HepG2 (cell line): ENCODE results near the gene TENM3. TPM values are rescaled to one million over a fixed set of nuclear protein-coding genes. Genes with fewer than 3 reads are reported as not detected.

ENCODE experiments used
- CEBPZ ChIP-seq: IDR thresholded peaks from 2 replicates; pipeline ENCODE4 v1.6.1; 2012; ENCODE audit warnings: low read length, improper control_type of control experiment
- CERS6 ChIP-seq: sonication (generic); formaldehyde crosslinking; IDR thresholded peaks from 2 replicates; pipeline ENCODE4 v1.5.0; 2020; ENCODE audit warnings: missing genetic modification reagents
- DNMT3B ChIP-seq: conservative IDR thresholded peaks from 2 replicates; pipeline ENCODE4 v1.6.1; 2016; ENCODE audit warnings: missing biosample characterization, control low read depth
- HES4 ChIP-seq: sonication (generic); formaldehyde crosslinking; IDR thresholded peaks from 2 replicates; pipeline ENCODE4 v1.9.0; 2021; ENCODE audit warnings: mild to moderate bottlenecking, missing genetic modification reagents, borderline replicate concordance
- MIER2 ChIP-seq: IDR thresholded peaks from 2 replicates; pipeline ENCODE4 v1.6.1; 2016; ENCODE audit warnings: missing biosample characterization, missing genetic modification reagents
- MTA1 ChIP-seq: sonication (generic); formaldehyde crosslinking; IDR thresholded peaks from 2 replicates; pipeline ENCODE4 v1.4.0; 2020; ENCODE audit warnings: missing genetic modification reagents, mild to moderate bottlenecking, borderline replicate concordance
- NFIB ChIP-seq: sonication (generic); formaldehyde crosslinking; IDR thresholded peaks from 2 replicates; pipeline ENCODE4 v1.9.0; 2021; ENCODE audit warnings: missing genetic modification reagents, mild to moderate bottlenecking, borderline replicate concordance
- ZNF841 ChIP-seq: sonication (generic); formaldehyde crosslinking; IDR thresholded peaks from 2 replicates; pipeline ENCODE4 v1.8.1; 2023; ENCODE audit warnings: missing genetic modification reagents, borderline replicate concordance
- ZNF850 ChIP-seq: sonication (generic); formaldehyde crosslinking; conservative IDR thresholded peaks from 2 replicates; pipeline ENCODE4 v1.9.0; 2021; ENCODE audit warnings: mild to moderate bottlenecking, missing genetic modification reagents
- polyA plus RNA-seq, 8 experiments: library from polyadenylated mRNA; depleted of rRNA in 3 of 8; stranded (reverse) in 7 of 8; unstranded in 1 of 8; fragments of >200 nt; fragmentation: Illumina TruSeq in 4 of 8; extraction: Trizol in 4 of 8; gene quantifications; 2 replicates each; pipeline versions ENCODE4 v1.2.1 to v1.2.3, GENCODE V29; 2011 to 2016; ENCODE audit warnings: low read depth in 4 of 8, missing spikeins in 1 of 8, mixed read lengths in 1 of 8; ENCODE audit not compliant: insufficient read depth in 1 of 8
- total RNA-seq, 5 experiments: library from RNA; depleted of rRNA; stranded (reverse); fragments of >200 nt; fragmentation: Illumina TruSeq; extraction: Trizol; gene quantifications; 2 replicates each; pipeline ENCODE4 v1.2.3, GENCODE V29; 2016; ENCODE audit warnings: low read depth in 1 of 5
- TF ChIP-seq, protein P1 (sequence below), 2 experiments: fragments of 450-650 bp in 1 of 2; sonication (generic) in 1 of 2; formaldehyde crosslinking in 1 of 2; IDR thresholded peaks; 2 replicates each; pipeline versions ENCODE4 v1.6.1 to v1.8.0; 2016 to 2022; ENCODE audit warnings: antibody characterized with exemption in 1 of 2, mild to moderate bottlenecking in 1 of 2, missing genetic modification reagents in 1 of 2

The TENM3 gene
- total and polyA plus RNA-seq, 2 of the 13 experiments (the other 11 are each of a cell fraction or from before 2014, with no cell fraction given): 0.04 TPM; not detected in 1

- TF ChIP-seq CEBPZ: no peak
- no peak for TF ChIP-seq DNMT3B (CRISPR knock-in tag)
- no peak for TF ChIP-seq CERS6 (CRISPR knock-in tag)
- TF ChIP-seq, protein P1, sequence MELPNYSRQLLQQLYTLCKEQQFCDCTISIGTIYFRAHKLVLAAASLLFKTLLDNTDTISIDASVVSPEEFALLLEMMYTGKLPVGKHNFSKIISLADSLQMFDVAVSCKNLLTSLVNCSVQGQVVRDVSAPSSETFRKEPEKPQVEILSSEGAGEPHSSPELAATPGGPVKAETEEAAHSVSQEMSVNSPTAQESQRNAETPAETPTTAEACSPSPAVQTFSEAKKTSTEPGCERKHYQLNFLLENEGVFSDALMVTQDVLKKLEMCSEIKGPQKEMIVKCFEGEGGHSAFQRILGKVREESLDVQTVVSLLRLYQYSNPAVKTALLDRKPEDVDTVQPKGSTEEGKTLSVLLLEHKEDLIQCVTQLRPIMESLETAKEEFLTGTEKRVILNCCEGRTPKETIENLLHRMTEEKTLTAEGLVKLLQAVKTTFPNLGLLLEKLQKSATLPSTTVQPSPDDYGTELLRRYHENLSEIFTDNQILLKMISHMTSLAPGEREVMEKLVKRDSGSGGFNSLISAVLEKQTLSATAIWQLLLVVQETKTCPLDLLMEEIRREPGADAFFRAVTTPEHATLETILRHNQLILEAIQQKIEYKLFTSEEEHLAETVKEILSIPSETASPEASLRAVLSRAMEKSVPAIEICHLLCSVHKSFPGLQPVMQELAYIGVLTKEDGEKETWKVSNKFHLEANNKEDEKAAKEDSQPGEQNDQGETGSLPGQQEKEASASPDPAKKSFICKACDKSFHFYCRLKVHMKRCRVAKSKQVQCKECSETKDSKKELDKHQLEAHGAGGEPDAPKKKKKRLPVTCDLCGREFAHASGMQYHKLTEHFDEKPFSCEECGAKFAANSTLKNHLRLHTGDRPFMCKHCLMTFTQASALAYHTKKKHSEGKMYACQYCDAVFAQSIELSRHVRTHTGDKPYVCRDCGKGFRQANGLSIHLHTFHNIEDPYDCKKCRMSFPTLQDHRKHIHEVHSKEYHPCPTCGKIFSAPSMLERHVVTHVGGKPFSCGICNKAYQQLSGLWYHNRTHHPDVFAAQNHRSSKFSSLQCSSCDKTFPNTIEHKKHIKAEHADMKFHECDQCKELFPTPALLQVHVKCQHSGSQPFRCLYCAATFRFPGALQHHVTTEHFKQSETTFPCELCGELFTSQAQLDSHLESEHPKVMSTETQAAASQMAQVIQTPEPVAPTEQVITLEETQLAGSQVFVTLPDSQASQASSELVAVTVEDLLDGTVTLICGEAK (IDR thresholded peaks at IDR 0.05): no peak
- TF ChIP-seq, protein P1 (CRISPR knock-in tag; IDR thresholded peaks at IDR 0.05): no peak
- TF ChIP-seq ZNF841 (CRISPR knock-in tag): no peak
- TF ChIP-seq NFIB (CRISPR knock-in tag): no peak
- no peak for TF ChIP-seq MTA1
- no peak for TF ChIP-seq HES4 (CRISPR knock-in tag)
- TF ChIP-seq MIER2 (CRISPR knock-in tag): no peak
- TF ChIP-seq ZNF850 (CRISPR knock-in tag): no peak
These were observed 385.9 kb downstream of the TENM3 start (continued) for GRCh38 chr4:182629096-182629495.
